HEK293 (cell line): ENCODE data around the gene MSRB1.

Experiments used
- CTCF ChIP-seq: fragments of 450-650 bp; formaldehyde crosslinking; IDR thresholded peaks from 2 replicates; pipeline ENCODE4 v1.5.1; 2016; ENCODE audit warnings: missing biosample characterization, missing genetic modification characterization
- ELK4 ChIP-seq: IDR thresholded peaks from 2 replicates; pipeline ENCODE4 v1.6.1; 2011; ENCODE audit warnings: mild to moderate bottlenecking, low read depth, low read length, borderline replicate concordance
- ZFP37 ChIP-seq: fragments of 450-650 bp; formaldehyde crosslinking; IDR thresholded peaks from 2 replicates; pipeline ENCODE4 v1.5.1; 2016; ENCODE audit warnings: missing biosample characterization, missing genetic modification characterization
- ZNF138 ChIP-seq: fragments of 450-650 bp; formaldehyde crosslinking; IDR thresholded peaks from 2 replicates; pipeline ENCODE4 v1.5.1; 2016; ENCODE audit warnings: missing biosample characterization, missing genetic modification characterization, borderline replicate concordance
- ZNF266 ChIP-seq: fragments of 450-650 bp; formaldehyde crosslinking; IDR thresholded peaks from 2 replicates; pipeline ENCODE4 v1.5.1; 2016; ENCODE audit warnings: missing biosample characterization, missing genetic modification characterization, low read depth
- ZNF48 ChIP-seq: fragments of 450-650 bp; formaldehyde crosslinking; IDR thresholded peaks from 2 replicates; pipeline ENCODE4 v1.5.1; 2016; ENCODE audit warnings: missing biosample characterization, missing genetic modification characterization
- ZNF664 ChIP-seq: fragments of 450-650 bp; formaldehyde crosslinking; IDR thresholded peaks from 2 replicates; pipeline ENCODE4 v1.5.1; 2016; ENCODE audit warnings: missing biosample characterization, missing genetic modification characterization

- no peak for TF ChIP-seq ZNF48 (tag by site-specific recombination)
- no peak for TF ChIP-seq ELK4
- TF ChIP-seq CTCF (tag by site-specific recombination), result no peak
- no peak for TF ChIP-seq ZFP37 (tag by site-specific recombination)
- no peak for TF ChIP-seq ZNF138 (tag by site-specific recombination)
- no peak for TF ChIP-seq ZNF266 (tag by site-specific recombination)
- no peak for TF ChIP-seq ZNF664
Measured at GRCh38 chr16:1979271-1980029, 36.5 kb upstream of the MSRB1 start.
